HUES6 (cell line): ENCODE measurements around the gene CNTNAP2.

Source experiments
- H3K27ac ChIP-seq: 2 replicates; pipeline ENCODE4 v1.7.0; 2013; ENCODE audit warnings: low read depth, mild to moderate bottlenecking, low read length, inconsistent platforms
- H3K27me3 ChIP-seq: 2 replicates; pipeline ENCODE4 v1.6.1; 2013; ENCODE audit warnings: low read length; ENCODE audit not compliant: control insufficient read depth, insufficient read depth
- H3K36me3 ChIP-seq: 2 replicates; pipeline ENCODE4 v1.6.1; 2013; ENCODE audit warnings: low read length; ENCODE audit not compliant: control insufficient read depth, insufficient read depth
- H3K4me1 ChIP-seq: 2 replicates; pipeline ENCODE4 v1.6.1; 2013; ENCODE audit warnings: low read length; ENCODE audit not compliant: control insufficient read depth, insufficient read depth
- H3K4me3 ChIP-seq: 2 replicates; pipeline ENCODE4 v1.5.1; 2013; ENCODE audit warnings: low read depth, low read length
- H3K9ac ChIP-seq: one replicate; pipeline ENCODE4 v1.6.1; 2013; ENCODE audit warnings: mild to moderate bottlenecking, low read length
- H3K9me3 ChIP-seq: 2 replicates; pipeline ENCODE4 v1.6.1; 2013; ENCODE audit warnings: low read depth, low read length; ENCODE audit not compliant: control insufficient read depth, insufficient read depth

CNTNAP2 gene

DNA sequence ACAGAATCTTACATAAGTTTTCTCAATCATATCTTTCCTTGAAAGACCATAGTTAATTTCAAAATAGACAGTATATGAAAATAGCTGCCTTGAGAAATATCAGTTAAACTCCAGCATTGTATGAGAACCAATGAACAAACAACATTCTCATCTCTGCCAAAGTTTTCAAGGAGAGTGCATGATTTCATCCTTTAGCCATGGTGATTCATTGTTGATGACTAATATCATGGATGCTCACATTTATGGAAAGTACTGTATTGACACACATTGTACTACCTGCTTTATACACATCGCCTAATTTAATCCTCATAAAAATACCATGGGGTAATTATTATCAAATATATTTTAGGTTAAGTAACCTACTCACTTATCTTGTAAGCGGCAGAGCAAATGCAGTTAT, 250.3 kb downstream of the CNTNAP2 start:
- H3K27ac ChIP-seq = no peak overlapping the region

DNA sequence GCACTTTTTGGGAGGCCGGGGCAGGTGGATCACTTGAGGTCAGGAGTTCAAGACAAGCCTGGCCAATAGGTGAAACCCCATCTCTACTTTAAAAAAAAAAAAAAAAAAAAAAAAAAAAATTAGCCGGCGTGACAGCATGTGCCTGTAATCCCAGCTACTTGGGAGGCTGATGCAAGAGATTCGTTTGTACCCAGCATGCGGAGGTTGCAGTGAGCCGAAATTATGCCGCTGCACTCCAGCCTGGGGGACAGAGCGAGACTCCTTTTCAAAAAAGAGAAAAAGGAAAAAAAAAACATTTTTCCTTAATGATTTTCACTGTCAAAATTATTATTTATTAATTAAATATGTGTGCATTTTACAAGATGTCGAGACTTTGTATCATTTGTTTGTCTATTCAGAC, 253.6 kb downstream of the CNTNAP2 start:
- no peaks in the 10 kb centered on the region for H3K4me1 ChIP-seq
- H3K9me3 ChIP-seq = no peaks in the 10 kb centered on the region
- no peak overlapping the region for H3K4me3 ChIP-seq
- H3K36me3 ChIP-seq = no peaks in the 10 kb centered on the region
- H3K27me3 ChIP-seq = no peaks in the 10 kb centered on the region
- H3K9ac ChIP-seq = no peak overlapping the region
- no peak overlapping the region for H3K27ac ChIP-seq

More for the DNA sequence above, 250.3 kb downstream of the CNTNAP2 start:
- Histone ChIP-seq H3K9me3 (no peaks in the 10 kb centered on the region), H3K4me3 (no peak overlapping the region), H3K4me1 (no peaks in the 10 kb centered on the region), H3K9ac (no peak overlapping the region), H3K36me3 (no peaks in the 10 kb centered on the region), H3K27me3 (no peaks in the 10 kb centered on the region)

DNA sequence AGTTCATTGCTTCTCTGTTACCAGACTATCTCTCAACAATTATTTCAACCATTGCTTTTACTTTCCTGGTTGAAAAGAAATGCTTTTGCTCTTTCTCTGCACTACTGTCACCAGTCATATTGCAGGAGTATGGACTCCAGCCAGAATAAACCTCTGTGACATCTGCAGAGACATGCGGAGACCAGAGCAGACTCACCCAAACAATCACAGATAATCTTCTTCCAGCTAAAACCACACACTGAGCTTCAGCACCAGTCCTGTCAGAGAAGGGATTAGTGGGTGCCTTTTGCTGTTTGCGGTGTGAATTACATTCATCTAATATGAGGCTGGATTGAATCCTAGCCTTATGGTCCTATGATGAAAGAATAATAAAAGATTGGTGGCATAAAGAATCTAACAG, 258.6 kb downstream of the CNTNAP2 start:
- H3K9me3 ChIP-seq = no peaks in the 10 kb centered on the region
- no peak overlapping the region for H3K4me3 ChIP-seq
- no peaks in the 10 kb centered on the region for H3K4me1 ChIP-seq

DNA sequence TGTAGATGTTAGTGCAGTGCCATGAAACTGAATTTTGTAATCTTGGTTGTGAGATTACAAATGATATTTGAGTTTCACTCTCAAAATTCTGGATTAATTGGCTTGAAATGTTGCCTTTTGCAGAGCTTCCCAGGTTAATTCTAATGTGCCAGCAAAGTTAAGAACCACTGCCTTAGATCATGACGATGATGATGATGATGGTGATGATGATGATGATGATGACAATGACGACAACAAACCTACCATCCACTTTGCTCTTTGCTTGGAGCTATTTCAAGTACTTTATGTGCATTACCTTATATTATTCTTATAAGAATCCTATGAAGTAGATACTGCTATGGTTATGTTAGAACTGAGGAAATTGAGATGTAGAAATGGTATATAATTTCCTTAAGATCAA, 261.6 kb downstream of the CNTNAP2 start:
- Histone ChIP-seq H3K4me3 (no peak overlapping the region), H3K9me3 (no peaks in the 10 kb centered on the region), H3K27me3 (no peaks in the 10 kb centered on the region), H3K4me1 (no peaks in the 10 kb centered on the region), H3K36me3 (no peaks in the 10 kb centered on the region), H3K9ac (no peak overlapping the region), H3K27ac (no peak overlapping the region)

More for the DNA sequence above, 258.6 kb downstream of the CNTNAP2 start:
- Histone ChIP-seq H3K36me3 (no peaks in the 10 kb centered on the region), H3K27ac (no peak overlapping the region), H3K9ac (no peak overlapping the region), H3K27me3 (no peaks in the 10 kb centered on the region)

DNA sequence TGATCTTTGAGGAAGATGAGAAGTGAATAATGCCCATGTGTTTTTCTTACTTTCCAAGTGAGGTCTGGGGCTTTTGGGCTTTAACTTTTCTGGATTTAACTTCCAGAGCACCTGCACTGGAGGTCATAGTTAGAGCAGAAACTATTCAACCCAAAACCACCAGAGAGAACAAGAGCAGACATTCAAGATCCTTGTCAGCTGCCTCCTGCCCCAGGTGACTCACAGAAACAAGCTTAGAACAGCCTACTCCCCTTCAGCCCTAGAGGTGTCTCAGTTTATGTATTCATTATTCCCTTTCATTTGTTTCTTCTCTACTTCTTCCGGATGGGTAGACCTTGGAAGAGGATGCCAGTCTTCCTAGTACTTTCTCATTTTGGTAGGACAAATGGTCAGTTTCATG, 270.5 kb downstream of the CNTNAP2 start:
- Histone ChIP-seq H3K36me3 (no peaks in the 10 kb centered on the region), H3K9ac (no peak overlapping the region), H3K4me1 (no peaks in the 10 kb centered on the region), H3K27ac (no peak overlapping the region), H3K4me3 (no peak overlapping the region), H3K9me3 (no peaks in the 10 kb centered on the region), H3K27me3 (no peaks in the 10 kb centered on the region)

DNA sequence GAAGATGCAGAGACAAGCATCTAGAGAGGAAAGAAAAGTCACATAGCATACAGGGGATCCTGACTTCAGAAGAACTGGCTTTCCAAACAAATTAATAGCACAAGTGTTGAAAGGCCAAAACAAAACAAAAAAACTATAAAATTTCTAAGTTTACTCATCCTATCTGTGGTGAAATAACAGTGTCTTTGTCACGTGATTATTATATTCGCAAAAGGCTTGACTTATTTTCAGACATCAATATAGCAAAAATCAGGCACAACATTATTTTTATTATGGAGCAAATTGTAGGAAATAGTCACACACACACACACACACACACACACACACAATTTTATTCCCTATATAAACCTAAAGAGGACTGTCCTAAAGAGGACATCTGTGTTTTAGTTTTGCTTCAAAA, 272.3 kb downstream of the CNTNAP2 start:
- no peaks in the 10 kb centered on the region for H3K4me1 ChIP-seq
- H3K9me3 ChIP-seq = no peaks in the 10 kb centered on the region
- no peak overlapping the region for H3K27ac ChIP-seq
- no peak overlapping the region for H3K4me3 ChIP-seq
- H3K27me3 ChIP-seq = no peaks in the 10 kb centered on the region
- no peak overlapping the region for H3K9ac ChIP-seq
- no peaks in the 10 kb centered on the region for H3K36me3 ChIP-seq

DNA sequence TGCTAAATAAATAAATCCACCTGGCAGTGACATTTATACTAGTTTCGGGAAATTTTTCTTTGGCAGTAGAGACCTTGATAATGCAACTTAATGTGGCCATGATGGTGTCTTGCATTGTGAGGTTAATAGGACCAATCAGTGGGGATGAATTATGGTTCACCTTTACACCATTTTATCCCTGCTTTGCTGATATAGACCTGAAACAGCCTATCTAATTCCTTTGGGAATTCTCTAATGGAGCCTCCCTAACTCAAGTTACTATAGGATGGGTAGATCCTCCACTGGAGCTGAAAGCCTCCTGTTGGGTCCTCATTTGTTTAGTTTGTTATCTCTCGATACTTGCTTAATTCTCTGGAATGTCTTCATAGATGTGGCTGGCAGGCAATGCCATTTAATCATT, 276.7 kb downstream of the CNTNAP2 start:
- no peaks in the 10 kb centered on the region for H3K4me1 ChIP-seq
- H3K27me3 ChIP-seq = no peaks in the 10 kb centered on the region
- H3K27ac ChIP-seq = no peak overlapping the region
- no peaks in the 10 kb centered on the region for H3K36me3 ChIP-seq
- no peak overlapping the region for H3K4me3 ChIP-seq
- H3K9me3 ChIP-seq = no peaks in the 10 kb centered on the region
- H3K9ac ChIP-seq = no peak overlapping the region

DNA sequence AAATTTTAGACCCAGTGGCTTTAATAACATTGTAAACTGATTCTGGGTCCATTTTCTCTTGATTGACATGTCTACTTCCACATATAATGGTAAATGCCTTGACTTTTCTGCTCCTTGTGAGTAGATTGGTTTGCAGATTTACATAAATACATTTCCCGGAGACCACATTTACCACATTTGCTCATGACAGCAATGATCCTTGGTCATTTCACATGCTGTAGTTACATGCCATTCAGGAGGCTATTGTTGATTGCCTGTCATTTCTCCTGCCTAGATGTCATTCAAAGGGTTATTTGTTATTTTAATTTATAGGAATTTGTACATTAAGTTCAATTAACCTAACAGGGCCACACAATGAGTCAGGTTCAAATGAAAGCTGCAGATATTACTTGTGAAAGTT, 280.5 kb downstream of the CNTNAP2 start:
- Histone ChIP-seq H3K27ac (no peak overlapping the region), H3K36me3 (no peaks in the 10 kb centered on the region), H3K9me3 (no peaks in the 10 kb centered on the region), H3K27me3 (no peaks in the 10 kb centered on the region), H3K4me1 (no peaks in the 10 kb centered on the region), H3K4me3 (no peak overlapping the region), H3K9ac (no peak overlapping the region)

DNA sequence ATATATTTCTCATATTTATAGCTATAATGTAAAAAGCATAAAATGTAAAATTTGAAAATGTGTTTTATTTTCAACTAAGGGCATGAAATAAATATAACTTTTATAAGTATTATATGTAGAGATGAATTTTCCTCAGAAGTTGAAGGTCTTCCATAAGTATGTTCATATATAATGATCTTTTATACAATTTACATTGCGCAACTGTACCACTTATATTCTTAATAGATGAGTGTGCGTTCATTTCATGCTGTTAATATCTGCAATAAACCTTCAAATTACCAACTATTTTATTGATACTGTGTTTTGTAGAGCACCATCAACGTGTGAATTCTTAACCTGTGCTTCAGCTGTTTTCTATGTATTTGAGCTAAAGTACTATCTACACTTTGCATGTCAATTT, 285.3 kb downstream of the CNTNAP2 start:
- no peaks in the 10 kb centered on the region for H3K27me3 ChIP-seq
- H3K36me3 ChIP-seq = no peaks in the 10 kb centered on the region
- no peak overlapping the region for H3K4me3 ChIP-seq
- H3K9ac ChIP-seq = no peak overlapping the region
- H3K9me3 ChIP-seq = no peaks in the 10 kb centered on the region
- no peaks in the 10 kb centered on the region for H3K4me1 ChIP-seq
- no peak overlapping the region for H3K27ac ChIP-seq

DNA sequence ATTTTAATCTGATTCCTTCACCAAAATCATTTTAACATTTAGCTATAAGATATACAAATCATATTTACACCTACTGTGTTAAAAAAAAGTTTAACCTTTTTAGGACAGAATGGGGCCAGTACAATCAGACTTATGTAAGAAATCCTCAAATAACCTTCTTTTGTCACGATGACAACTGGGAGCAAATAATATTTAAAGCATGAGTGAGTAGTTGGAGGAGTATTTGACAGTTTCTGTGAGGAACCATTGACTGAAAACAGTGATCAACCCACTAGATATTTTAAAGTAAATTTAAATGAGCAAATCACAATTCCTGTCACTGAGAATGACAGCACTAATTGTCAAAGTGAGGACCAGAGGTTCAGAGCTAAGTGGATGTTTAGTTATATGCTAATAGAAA, 289.1 kb downstream of the CNTNAP2 start:
- Histone ChIP-seq H3K36me3 (no peaks in the 10 kb centered on the region), H3K9ac (no peak overlapping the region), H3K4me3 (no peak overlapping the region), H3K27ac (no peak overlapping the region), H3K27me3 (no peaks in the 10 kb centered on the region), H3K9me3 (no peaks in the 10 kb centered on the region), H3K4me1 (no peaks in the 10 kb centered on the region)

DNA sequence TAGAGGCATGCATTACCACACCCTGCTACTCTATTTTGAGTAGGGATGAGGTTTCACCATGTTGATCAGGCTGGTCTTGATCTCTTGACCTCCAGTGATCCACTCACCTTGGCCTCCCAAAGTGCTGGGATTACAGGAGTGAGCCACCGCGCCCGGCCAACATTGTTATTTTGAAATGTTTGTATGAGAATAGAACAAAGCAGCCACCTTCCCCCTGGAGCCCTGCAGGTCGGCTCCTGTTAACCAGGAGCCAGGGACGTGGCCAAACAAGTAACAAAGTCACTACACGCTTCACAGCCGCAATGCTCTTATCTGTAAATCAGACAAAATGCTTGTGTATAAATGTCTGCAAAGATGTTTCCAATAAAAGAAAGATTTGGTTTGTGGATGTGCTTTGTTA, 295.4 kb downstream of the CNTNAP2 start:
- no peak overlapping the region for H3K27ac ChIP-seq
- H3K4me3 ChIP-seq = no peak overlapping the region
- H3K27me3 ChIP-seq = no peaks in the 10 kb centered on the region
- peaks cover 30% of the 10 kb centered on the region for H3K4me1 ChIP-seq
- no peak overlapping the region for H3K9ac ChIP-seq
- no peaks in the 10 kb centered on the region for H3K9me3 ChIP-seq
- H3K36me3 ChIP-seq = no peaks in the 10 kb centered on the region

DNA sequence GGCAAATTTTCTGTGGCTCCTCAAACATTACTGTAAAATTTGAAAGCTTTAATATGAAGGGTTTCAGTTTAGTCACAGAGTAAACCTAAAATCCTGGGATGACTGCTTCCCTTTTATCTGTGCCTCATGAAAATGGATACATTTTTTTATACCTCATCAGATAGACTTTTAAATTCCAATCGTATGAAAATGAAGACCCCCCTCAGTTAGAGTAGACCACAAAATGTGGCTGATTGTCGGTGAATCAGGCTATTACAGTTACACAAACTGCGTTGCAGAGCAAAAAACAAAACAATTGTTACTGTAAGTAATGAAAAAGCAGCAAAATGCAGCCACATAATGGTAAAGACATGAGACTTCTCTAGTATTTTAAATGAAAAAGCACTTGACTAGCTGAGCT, 296.2 kb downstream of the CNTNAP2 start:
- H3K36me3 ChIP-seq = no peaks in the 10 kb centered on the region
- peaks cover 30% of the 10 kb centered on the region for H3K4me1 ChIP-seq
- H3K27ac ChIP-seq = no peak overlapping the region
- H3K27me3 ChIP-seq = no peaks in the 10 kb centered on the region
- no peaks in the 10 kb centered on the region for H3K9me3 ChIP-seq
- no peak overlapping the region for H3K4me3 ChIP-seq
- no peak overlapping the region for H3K9ac ChIP-seq
